OCI-LY1 (cell line): Measurements from ENCODE around the gene CACNA1C.

ENCODE experiments used
- H2AFZ ChIP-seq: fragments of 200-600 bp; sonication (generic), shearing (Covaris generic); 2 replicates; pipeline ENCODE4 v1.6.0; 2014; ENCODE audit warnings: antibody characterized with exemption, mild to moderate bottlenecking, low read length
- H3F3A ChIP-seq: fragments of 200-600 bp; sonication (generic), shearing (Covaris generic); 2 replicates; pipeline ENCODE4 v1.6.0; 2014; ENCODE audit warnings: mild to moderate bottlenecking, antibody characterized with exemption, low read length, moderate library complexity; ENCODE audit not compliant: insufficient read depth
- H3K27ac ChIP-seq: fragments of 200-600 bp; sonication (generic); 2 replicates; pipeline ENCODE4 v1.5.1; 2014; ENCODE audit warnings: low read length, mixed run types, mild to moderate bottlenecking, low read depth; ENCODE audit not compliant: poor library complexity, severe bottlenecking
- H3K27me3 ChIP-seq: fragments of 200-600 bp; sonication (generic); 2 replicates; pipeline ENCODE4 v1.6.0; 2014; ENCODE audit warnings: antibody characterized with exemption, mild to moderate bottlenecking, low read length, moderate library complexity; ENCODE audit not compliant: insufficient read depth
- H3K36me3 ChIP-seq: fragments of 200-600 bp; sonication (generic); 2 replicates; pipeline ENCODE4 v1.6.1; 2014; ENCODE audit warnings: mild to moderate bottlenecking, antibody characterized with exemption, low read length, moderate library complexity, mixed read lengths; ENCODE audit not compliant: insufficient read depth
- H3K4me1 ChIP-seq: fragments of 200-600 bp; sonication (generic); 2 replicates; pipeline ENCODE4 v1.5.1; 2014; ENCODE audit warnings: mild to moderate bottlenecking, low read length, moderate library complexity; ENCODE audit not compliant: insufficient read depth, severe bottlenecking
- H3K4me2 ChIP-seq: fragments of 200-600 bp; sonication (generic), shearing (Covaris generic); 2 replicates; pipeline ENCODE4 v1.6.1; 2014; ENCODE audit warnings: low read length
- H3K4me3 ChIP-seq: fragments of 200-600 bp; sonication (generic); 2 replicates; pipeline ENCODE4 v1.5.1; 2014; ENCODE audit warnings: low read length, low read depth, mild to moderate bottlenecking, mixed read lengths; ENCODE audit not compliant: poor library complexity, severe bottlenecking
- H3K79me2 ChIP-seq: fragments of 200-600 bp; shearing (Covaris generic); 2 replicates; pipeline ENCODE4 v1.6.1; 2016; ENCODE audit warnings: mixed run types, low read length, mixed read lengths; ENCODE audit not compliant: insufficient read depth
- H3K9ac ChIP-seq: fragments of 200-600 bp; sonication (generic), shearing (Covaris generic); 2 replicates; pipeline ENCODE4 v1.6.1; 2014; ENCODE audit warnings: mild to moderate bottlenecking, low read length, mixed read lengths
- H3K9me2 ChIP-seq: fragments of 200-600 bp; sonication (generic), shearing (Covaris generic); 2 replicates; pipeline ENCODE4 v1.6.1; 2014; ENCODE audit warnings: low read depth, mild to moderate bottlenecking, low read length, mixed read lengths
- H3K9me3 ChIP-seq: fragments of 200-600 bp; shearing (Covaris generic); 2 replicates; pipeline ENCODE4 v1.6.1; 2014; ENCODE audit warnings: low read length, mixed read lengths
- H4K20me1 ChIP-seq: fragments of 200-600 bp; sonication (generic), shearing (Covaris generic); 2 replicates; pipeline ENCODE4 v1.6.0; 2016; ENCODE audit warnings: mild to moderate bottlenecking, low read length; ENCODE audit not compliant: insufficient read depth
- CTCF ChIP-seq: fragments of 200-600 bp; sonication (generic), shearing (Covaris generic); IDR thresholded peaks from 2 replicates; pipeline ENCODE4 v1.5.1; 2017; ENCODE audit warnings: mild to moderate bottlenecking, antibody characterized with exemption, low read length, moderate library complexity, mixed read lengths
- EZH2 ChIP-seq: fragments of 200-600 bp; sonication (generic), shearing (Covaris generic); IDR thresholded peaks from 2 replicates; pipeline ENCODE4 v1.8.0; 2017; ENCODE audit warnings: borderline replicate concordance, mixed run types, mild to moderate bottlenecking, antibody characterized with exemption, low read length, moderate library complexity, mixed read lengths

The CACNA1C gene

GRCh38 chr12:2422591-2422990 is 369.8 kb downstream of the CACNA1C start:
- peaks cover 18% of the 10 kb centered on the region for H3K27me3 ChIP-seq
- no peak overlapping the region for H2AFZ ChIP-seq
- H3K9me3 ChIP-seq, result no peaks in the 10 kb centered on the region
- no peak overlapping the region for H3K27ac ChIP-seq
- no peaks in the 10 kb centered on the region for H3K4me1 ChIP-seq
- no peaks in the 10 kb centered on the region for H3K79me2 ChIP-seq
- TF ChIP-seq EZH2 (no peak), CTCF (no peak)
- no peak overlapping the region for H3K4me2 ChIP-seq
- H3K9me2 ChIP-seq, result no peaks in the 10 kb centered on the region
- no peaks in the 10 kb centered on the region for H3F3A ChIP-seq
- H3K9ac ChIP-seq, result no peak overlapping the region
- no peaks in the 10 kb centered on the region for H4K20me1 ChIP-seq
- H3K4me3 ChIP-seq, result no peak overlapping the region
- no peaks in the 10 kb centered on the region for H3K36me3 ChIP-seq

DNA sequence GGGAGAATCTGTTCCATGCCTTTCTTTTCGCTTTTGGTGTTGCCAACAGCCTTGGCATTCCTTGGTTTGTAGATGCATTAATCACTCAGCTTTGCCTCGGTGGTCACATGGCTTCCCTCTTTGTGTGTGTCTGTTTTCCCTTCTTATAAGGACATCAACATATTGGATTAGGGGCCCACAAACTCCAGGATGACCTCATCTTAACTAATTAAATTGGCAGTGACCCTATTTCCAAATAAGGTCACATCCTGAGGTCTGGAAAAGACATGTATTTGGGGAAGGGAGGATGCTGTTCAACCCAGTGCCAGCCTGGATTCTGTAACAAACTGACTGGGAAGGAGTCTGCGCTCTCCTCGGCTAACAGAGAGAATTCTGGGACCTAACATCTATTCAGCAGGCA is 376.2 kb downstream of the CACNA1C start:
- H3K9me2 ChIP-seq, result no peaks in the 10 kb centered on the region
- H3K27me3 ChIP-seq, result no peaks in the 10 kb centered on the region
- no peaks in the 10 kb centered on the region for H3K4me1 ChIP-seq
- no peaks in the 10 kb centered on the region for H3F3A ChIP-seq
- H4K20me1 ChIP-seq, result no peaks in the 10 kb centered on the region
- no peaks in the 10 kb centered on the region for H3K9me3 ChIP-seq
- H3K4me3 ChIP-seq, result no peak overlapping the region
- H3K79me2 ChIP-seq, result no peaks in the 10 kb centered on the region
- no peak overlapping the region for H2AFZ ChIP-seq
- TF ChIP-seq CTCF (no peak), EZH2 (no peak)
- H3K4me2 ChIP-seq, result no peak overlapping the region
- no peak overlapping the region for H3K27ac ChIP-seq
- no peak overlapping the region for H3K9ac ChIP-seq
- no peaks in the 10 kb centered on the region for H3K36me3 ChIP-seq

DNA sequence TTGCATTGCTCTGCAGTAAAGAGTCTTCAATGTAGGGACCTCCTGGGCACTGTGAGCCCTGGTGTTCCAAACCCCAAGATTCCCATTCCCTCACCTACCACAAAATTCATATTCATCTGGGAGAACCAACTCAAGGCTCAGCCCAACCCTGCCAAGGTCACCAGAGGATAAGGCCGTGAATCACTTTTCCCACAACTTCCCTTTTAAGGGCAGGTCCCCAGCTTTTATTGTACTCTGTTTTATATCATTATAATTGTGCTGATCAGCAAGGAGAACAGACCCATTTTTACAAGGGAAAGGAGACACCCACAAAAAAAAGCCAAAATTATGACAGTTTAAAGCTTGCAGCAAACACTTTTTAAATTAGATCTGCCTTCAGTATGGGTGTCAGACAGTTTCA is 379.0 kb downstream of the CACNA1C start:
- Histone ChIP-seq H3K27me3 (no peaks in the 10 kb centered on the region), H3K9me3 (no peaks in the 10 kb centered on the region), H3K27ac (no peak overlapping the region), H3K9me2 (no peaks in the 10 kb centered on the region), H3K4me3 (no peak overlapping the region), H3K4me1 (no peaks in the 10 kb centered on the region), H2AFZ (no peak overlapping the region), H3K36me3 (no peaks in the 10 kb centered on the region), H3K9ac (no peak overlapping the region), H3K79me2 (no peaks in the 10 kb centered on the region), H4K20me1 (no peaks in the 10 kb centered on the region), H3K4me2 (no peak overlapping the region), H3F3A (no peaks in the 10 kb centered on the region)
- TF ChIP-seq CTCF (no peak), EZH2 (no peak)
